Measurements from ENCODE around the gene CLCN3.

DNA sequence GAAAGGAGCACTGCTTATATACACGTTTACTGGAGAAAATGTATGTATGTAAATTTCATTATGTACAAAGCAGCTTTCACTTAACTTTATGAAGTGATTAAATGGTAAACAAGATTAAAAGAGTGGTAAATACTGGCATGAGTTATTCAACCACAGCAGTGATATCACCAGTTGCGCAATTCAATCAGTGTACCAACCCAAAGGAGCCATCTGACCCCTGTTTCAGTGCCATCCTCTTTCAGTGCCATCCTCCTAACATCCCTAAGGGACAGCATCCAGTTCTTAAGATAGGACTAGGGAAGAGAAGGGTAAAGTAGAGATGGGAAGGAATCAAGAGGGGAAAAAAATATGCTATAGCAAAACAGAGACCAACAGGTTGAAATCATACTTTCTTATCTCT lies 121.2 kb downstream of the CLCN3 start:
- TF ChIP-seq, protein P1, sequence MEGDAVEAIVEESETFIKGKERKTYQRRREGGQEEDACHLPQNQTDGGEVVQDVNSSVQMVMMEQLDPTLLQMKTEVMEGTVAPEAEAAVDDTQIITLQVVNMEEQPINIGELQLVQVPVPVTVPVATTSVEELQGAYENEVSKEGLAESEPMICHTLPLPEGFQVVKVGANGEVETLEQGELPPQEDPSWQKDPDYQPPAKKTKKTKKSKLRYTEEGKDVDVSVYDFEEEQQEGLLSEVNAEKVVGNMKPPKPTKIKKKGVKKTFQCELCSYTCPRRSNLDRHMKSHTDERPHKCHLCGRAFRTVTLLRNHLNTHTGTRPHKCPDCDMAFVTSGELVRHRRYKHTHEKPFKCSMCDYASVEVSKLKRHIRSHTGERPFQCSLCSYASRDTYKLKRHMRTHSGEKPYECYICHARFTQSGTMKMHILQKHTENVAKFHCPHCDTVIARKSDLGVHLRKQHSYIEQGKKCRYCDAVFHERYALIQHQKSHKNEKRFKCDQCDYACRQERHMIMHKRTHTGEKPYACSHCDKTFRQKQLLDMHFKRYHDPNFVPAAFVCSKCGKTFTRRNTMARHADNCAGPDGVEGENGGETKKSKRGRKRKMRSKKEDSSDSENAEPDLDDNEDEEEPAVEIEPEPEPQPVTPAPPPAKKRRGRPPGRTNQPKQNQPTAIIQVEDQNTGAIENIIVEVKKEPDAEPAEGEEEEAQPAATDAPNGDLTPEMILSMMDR (conservative IDR thresholded peaks at IDR 0.05; ENCODE audit: low read length) = no peak
- no peak for TF ChIP-seq EZH2phosphoT487 (IDR thresholded peaks at IDR 0.05; ENCODE audit: borderline replicate concordance)

Data from Loucy (cell line).